ENCODE measurements around the gene ZC3H7B. TPM values are rescaled to one million over a fixed set of nuclear protein-coding genes. Genes with fewer than 3 reads are reported as not detected.

Gene ZC3H7B
- total RNA-seq, 1 experiment from 2014 or later = 34.8 TPM

- no peak for ATAC-seq
- Histone ChIP-seq H3K27ac (ENCODE audit: low read length) (no peak overlapping the region), H2AFZ (ENCODE audit: low read length) (no peak overlapping the region), H4K20me1 (ENCODE audit: low read length) (no peaks in the 10 kb centered on the region), H3K9ac (ENCODE audit: low read length) (no peak overlapping the region), H3K4me3 (ENCODE audit: low read length) (no peak overlapping the region), H3K4me2 (ENCODE audit: low read length) (no peak overlapping the region), H3K9me2 (replicated peaks; ENCODE audit: low read length) (no peaks in the 10 kb centered on the region), H3K79me2 (ENCODE audit: low read length) (no peaks in the 10 kb centered on the region), H3K9me3 (ENCODE audit: low read length) (no peaks in the 10 kb centered on the region), H3F3A (ENCODE audit: low read length, unreplicated experiment) (no peaks in the 10 kb centered on the region), H3K27me3 (ENCODE audit: low read length) (no peaks in the 10 kb centered on the region), H3K36me3 (ENCODE audit: low read depth, low read length) (peaks cover 41% of the 10 kb centered on the region), H3K4me1 (ENCODE audit: insufficient read depth, low read length) (no peaks in the 10 kb centered on the region)
- DNase-seq = no peak
- TF ChIP-seq EZH2phosphoT487 (IDR thresholded peaks at IDR 0.05; ENCODE audit: borderline replicate concordance, low read length) = no peak
- TF ChIP-seq EZH2 (IDR thresholded peaks at IDR 0.05; ENCODE audit: low read length, unreplicated experiment) = no peak
- TF ChIP-seq, protein P1, sequence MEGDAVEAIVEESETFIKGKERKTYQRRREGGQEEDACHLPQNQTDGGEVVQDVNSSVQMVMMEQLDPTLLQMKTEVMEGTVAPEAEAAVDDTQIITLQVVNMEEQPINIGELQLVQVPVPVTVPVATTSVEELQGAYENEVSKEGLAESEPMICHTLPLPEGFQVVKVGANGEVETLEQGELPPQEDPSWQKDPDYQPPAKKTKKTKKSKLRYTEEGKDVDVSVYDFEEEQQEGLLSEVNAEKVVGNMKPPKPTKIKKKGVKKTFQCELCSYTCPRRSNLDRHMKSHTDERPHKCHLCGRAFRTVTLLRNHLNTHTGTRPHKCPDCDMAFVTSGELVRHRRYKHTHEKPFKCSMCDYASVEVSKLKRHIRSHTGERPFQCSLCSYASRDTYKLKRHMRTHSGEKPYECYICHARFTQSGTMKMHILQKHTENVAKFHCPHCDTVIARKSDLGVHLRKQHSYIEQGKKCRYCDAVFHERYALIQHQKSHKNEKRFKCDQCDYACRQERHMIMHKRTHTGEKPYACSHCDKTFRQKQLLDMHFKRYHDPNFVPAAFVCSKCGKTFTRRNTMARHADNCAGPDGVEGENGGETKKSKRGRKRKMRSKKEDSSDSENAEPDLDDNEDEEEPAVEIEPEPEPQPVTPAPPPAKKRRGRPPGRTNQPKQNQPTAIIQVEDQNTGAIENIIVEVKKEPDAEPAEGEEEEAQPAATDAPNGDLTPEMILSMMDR (conservative IDR thresholded peaks at IDR 0.05; ENCODE audit: low read depth, low read length) = no peak
- intact Hi-C loops (cut with micrococcal nuclease) = no loop called here
- BruUV-seq (replicated peaks) = no TSS peak
- CTCF ChIA-PET = no interaction called here
- POLR2A ChIA-PET (ENCODE audit: unreplicated experiment) = no interaction called here
Observed at GRCh38 chr22:41264408-41264941, 36.9 kb upstream of the ZC3H7B start.

DNA sequence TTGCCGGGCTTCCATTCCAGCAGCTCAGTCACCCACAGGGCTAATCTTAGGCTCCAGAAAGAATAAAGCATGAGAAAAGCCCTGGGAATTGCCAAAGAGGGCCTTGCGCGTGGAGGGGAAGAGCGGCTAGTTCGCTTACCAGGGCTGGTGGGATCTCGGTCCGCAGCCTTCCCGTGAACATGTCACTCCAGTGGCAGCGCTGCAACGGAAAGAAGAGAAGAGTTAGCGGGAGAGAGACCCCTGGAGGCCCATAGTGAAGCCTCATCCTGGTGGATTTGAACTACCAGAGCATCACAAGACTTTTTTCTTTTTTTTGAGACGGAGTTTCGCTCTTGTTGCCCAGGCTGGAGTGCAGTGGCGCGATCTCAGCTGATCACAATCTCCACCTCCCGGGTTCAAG lies 33.4 kb upstream of the ZC3H7B start:
- Histone ChIP-seq H3K27ac (ENCODE audit: low read length) (no peak overlapping the region), H3K4me2 (ENCODE audit: low read length) (no peak overlapping the region), H3K9ac (ENCODE audit: low read length) (no peak overlapping the region), H3K79me2 (ENCODE audit: low read length) (0 out of 2 replicates have a peak, but pooled peaks cover 1% of the 10 kb centered on the region), H3F3A (ENCODE audit: low read length, unreplicated experiment) (no peaks in the 10 kb centered on the region), H3K9me2 (replicated peaks; ENCODE audit: low read length) (no peaks in the 10 kb centered on the region), H3K9me3 (ENCODE audit: low read length) (no peaks in the 10 kb centered on the region), H3K27me3 (ENCODE audit: low read length) (no peaks in the 10 kb centered on the region), H2AFZ (ENCODE audit: low read length) (no peak overlapping the region), H3K4me1 (ENCODE audit: insufficient read depth, low read length) (no peaks in the 10 kb centered on the region), H3K36me3 (ENCODE audit: low read depth, low read length) (peaks cover 36% of the 10 kb centered on the region), H4K20me1 (ENCODE audit: low read length) (no peaks in the 10 kb centered on the region), H3K4me3 (ENCODE audit: low read length) (no peak overlapping the region)
- intact Hi-C loops (cut with micrococcal nuclease) = no loop called here
- ATAC-seq (no peak), DNase-seq (no peak)
- POLR2A ChIA-PET (ENCODE audit: unreplicated experiment) = no interaction called here
- no peak for TF ChIP-seq EZH2phosphoT487 (IDR thresholded peaks at IDR 0.05; ENCODE audit: borderline replicate concordance, low read length)
- TF ChIP-seq, protein P1 (conservative IDR thresholded peaks at IDR 0.05; ENCODE audit: low read depth, low read length) = no peak
- CTCF ChIA-PET = no interaction called here
- BruUV-seq (replicated peaks) = no TSS peak

GRCh38 chr22:41271787-41272186 lies 29.5 kb upstream of the ZC3H7B start:
- Histone ChIP-seq H4K20me1 (ENCODE audit: low read length) (no peaks in the 10 kb centered on the region), H3K27ac (ENCODE audit: low read length) (no peak overlapping the region), H3K79me2 (ENCODE audit: low read length) (0 out of 2 replicates have a peak, but pooled peaks cover 4% of the 10 kb centered on the region), H2AFZ (ENCODE audit: low read length) (no peak overlapping the region), H3K9me3 (ENCODE audit: low read length) (no peaks in the 10 kb centered on the region), H3K36me3 (ENCODE audit: low read depth, low read length) (peaks cover 36% of the 10 kb centered on the region), H3F3A (ENCODE audit: low read length, unreplicated experiment) (no peaks in the 10 kb centered on the region), H3K4me2 (ENCODE audit: low read length) (no peak overlapping the region), H3K4me1 (ENCODE audit: insufficient read depth, low read length) (no peaks in the 10 kb centered on the region), H3K9ac (ENCODE audit: low read length) (no peak overlapping the region), H3K4me3 (ENCODE audit: low read length) (no peak overlapping the region), H3K27me3 (ENCODE audit: low read length) (no peaks in the 10 kb centered on the region), H3K9me2 (replicated peaks; ENCODE audit: low read length) (no peaks in the 10 kb centered on the region)
- no TSS peak for BruUV-seq (replicated peaks)
- ChIA-PET POLR2A (ENCODE audit: unreplicated experiment) (no interaction called here), CTCF (interaction anchor here (0.5 kb wide), 1 partner anchor 17 kb away, joined by 3 read pairs; no protein-coding TSS in a partner anchor)
- TF ChIP-seq EZH2phosphoT487 (IDR thresholded peaks at IDR 0.05; ENCODE audit: borderline replicate concordance, low read length) (no peak), EZH2 (IDR thresholded peaks at IDR 0.05; ENCODE audit: low read length, unreplicated experiment) (no peak)
- TF ChIP-seq, protein P1 (conservative IDR thresholded peaks at IDR 0.05; ENCODE audit: low read depth, low read length) = no peak
- intact Hi-C loops (cut with micrococcal nuclease) = no loop called here
- no peak for DNase-seq
- no peak for ATAC-seq
